GM19193 (cell line): ENCODE results near the gene ATP1A2.

Experiments used
- POLR2A ChIP-seq: IDR thresholded peaks from 4 replicates; pipeline ENCODE4 v1.6.1; 2011; ENCODE audit not compliant: insufficient read depth, insufficient read length; ENCODE audit errors: extremely low read depth

ATP1A2 gene

GRCh38 chr1:160125746-160126145, 10.2 kb downstream of the ATP1A2 start:
- TF ChIP-seq POLR2A = no peak

DNA sequence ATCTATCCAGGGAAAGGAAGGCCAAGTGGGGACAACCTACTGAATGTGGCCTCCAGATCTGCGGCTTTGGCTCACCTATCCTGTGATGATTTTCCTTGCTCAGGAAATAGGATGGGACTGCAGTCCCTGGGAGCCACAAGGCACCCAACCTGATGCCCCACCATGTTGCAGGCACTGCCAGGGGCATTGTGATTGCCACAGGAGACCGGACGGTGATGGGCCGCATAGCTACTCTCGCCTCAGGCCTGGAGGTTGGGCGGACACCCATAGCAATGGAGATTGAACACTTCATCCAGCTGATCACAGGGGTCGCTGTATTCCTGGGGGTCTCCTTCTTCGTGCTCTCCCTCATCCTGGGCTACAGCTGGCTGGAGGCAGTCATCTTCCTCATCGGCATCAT, 11.8 kb downstream of the ATP1A2 start:
- TF ChIP-seq POLR2A = no peak

- TF ChIP-seq POLR2A = no peak
Measured at GRCh38 chr1:160127865-160128523, 12.4 kb downstream of the ATP1A2 start.

DNA sequence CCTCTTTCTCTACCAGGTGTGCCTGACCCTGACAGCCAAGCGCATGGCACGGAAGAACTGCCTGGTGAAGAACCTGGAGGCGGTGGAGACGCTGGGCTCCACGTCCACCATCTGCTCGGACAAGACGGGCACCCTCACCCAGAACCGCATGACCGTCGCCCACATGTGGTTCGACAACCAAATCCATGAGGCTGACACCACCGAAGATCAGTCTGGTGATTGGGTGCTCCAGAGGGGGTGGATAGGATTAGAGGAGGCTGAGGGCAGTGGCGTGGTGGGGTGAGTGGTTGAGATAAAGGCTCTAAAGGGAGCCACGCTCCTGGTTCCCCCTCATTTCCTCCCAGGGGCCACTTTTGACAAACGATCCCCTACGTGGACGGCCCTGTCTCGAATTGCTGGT, 13.1 kb downstream of the ATP1A2 start:
- TF ChIP-seq POLR2A = no peak

- TF ChIP-seq POLR2A = no peak
Measured at GRCh38 chr1:160129046-160129445, 13.5 kb downstream of the ATP1A2 start.

GRCh38 chr1:160129558-160129957, 14.0 kb downstream of the ATP1A2 start:
- no peak for TF ChIP-seq POLR2A

DNA sequence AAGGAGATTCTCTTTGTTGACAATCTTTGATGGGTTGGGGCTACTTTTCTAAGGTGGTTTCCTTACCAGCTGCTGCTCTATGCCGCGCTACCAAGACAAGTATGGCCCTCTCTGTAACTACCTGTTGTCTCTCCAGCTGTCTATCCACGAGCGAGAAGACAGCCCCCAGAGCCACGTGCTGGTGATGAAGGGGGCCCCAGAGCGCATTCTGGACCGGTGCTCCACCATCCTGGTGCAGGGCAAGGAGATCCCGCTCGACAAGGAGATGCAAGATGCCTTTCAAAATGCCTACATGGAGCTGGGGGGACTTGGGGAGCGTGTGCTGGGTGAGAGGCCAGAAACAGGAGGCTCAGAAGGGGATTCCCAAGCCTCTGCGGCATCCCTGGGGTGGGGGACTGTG, 14.4 kb downstream of the ATP1A2 start:
- TF ChIP-seq POLR2A = no peak

- no peak for TF ChIP-seq POLR2A
Measured at GRCh38 chr1:160130486-160130885, 14.9 kb downstream of the ATP1A2 start.

DNA sequence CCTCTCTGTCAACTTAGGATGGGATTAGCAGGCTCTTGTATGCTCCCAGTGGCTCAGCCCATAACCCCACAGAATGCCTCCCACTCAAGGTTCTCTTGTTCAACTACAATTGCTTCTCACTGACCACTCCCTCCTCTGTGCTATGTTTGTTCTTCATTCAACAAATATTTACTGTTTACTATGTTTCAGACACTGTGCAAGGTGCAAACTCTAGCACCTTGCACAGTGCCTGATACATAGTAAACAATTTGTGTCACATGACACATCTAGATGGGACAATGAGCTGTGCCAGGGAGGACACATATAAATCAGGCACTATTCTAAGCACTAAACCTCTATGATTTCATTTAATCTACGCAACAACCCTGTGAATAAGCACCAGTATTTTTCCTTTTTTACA, 15.4 kb downstream of the ATP1A2 start:
- no peak for TF ChIP-seq POLR2A

- TF ChIP-seq POLR2A = no peak
Measured at GRCh38 chr1:160131803-160132565, 16.4 kb downstream of the ATP1A2 start.

- TF ChIP-seq POLR2A = no peak
Measured at GRCh38 chr1:160133990-160134770, 18.6 kb downstream of the ATP1A2 start.

GRCh38 chr1:160134791-160135572, 19.4 kb downstream of the ATP1A2 start:
- no peak for TF ChIP-seq POLR2A

GRCh38 chr1:160136121-160136925, 20.8 kb downstream of the ATP1A2 start:
- no peak for TF ChIP-seq POLR2A

- no peak for TF ChIP-seq POLR2A
Measured at GRCh38 chr1:160136926-160137200, 21.3 kb downstream of the ATP1A2 start.
